Mesenchymal stem cell (in vitro differentiated cells and primary cell): ENCODE results near the gene RAPGEF5.

Experiments used
- DNase-seq: peaks from one replicate; pipeline ENCODE4 v3.0.0-alpha.2; 2013
- H2AFZ ChIP-seq: one replicate; pipeline ENCODE4 v1.6.1; 2013; ENCODE audit warnings: low read depth, mild to moderate bottlenecking, control low read depth, inconsistent platforms, low read length, moderate library complexity
- H2AK5ac ChIP-seq: 2 replicates; pipeline ENCODE4 v1.6.1; 2013; ENCODE audit warnings: low read length, moderate library complexity, mild to moderate bottlenecking, inconsistent platforms; ENCODE audit not compliant: severe bottlenecking
- H2BK120ac ChIP-seq: one replicate; pipeline ENCODE4 v1.6.1; 2013; ENCODE audit warnings: low read depth, mild to moderate bottlenecking, inconsistent platforms, low read length, moderate library complexity
- H2BK12ac ChIP-seq, 2 experiments: one replicate each; pipeline ENCODE4 v1.6.1; 2013; ENCODE audit warnings: inconsistent platforms in 2 of 2, low read length in 2 of 2, mild to moderate bottlenecking in 2 of 2, moderate library complexity in 2 of 2, control low read depth in 1 of 2
- H2BK15ac ChIP-seq: one replicate; pipeline ENCODE4 v1.6.1; 2013; ENCODE audit warnings: mild to moderate bottlenecking, low read depth, inconsistent platforms; ENCODE audit not compliant: poor library complexity, severe bottlenecking
- H2BK5ac ChIP-seq: 2 replicates; pipeline ENCODE4 v1.6.1; 2013; ENCODE audit warnings: low read depth, mild to moderate bottlenecking, low read length, control low read depth, inconsistent platforms; ENCODE audit not compliant: poor library complexity, severe bottlenecking
- H3K14ac ChIP-seq, 2 experiments: one replicate each; pipeline ENCODE4 v1.6.1; 2013; ENCODE audit warnings: inconsistent platforms in 2 of 2, low read length in 2 of 2, control low read depth in 1 of 2, mild to moderate bottlenecking in 1 of 2, moderate library complexity in 1 of 2
- H3K18ac ChIP-seq, 2 experiments: one replicate each; pipeline ENCODE4 v1.6.1; 2013; ENCODE audit warnings: inconsistent platforms in 2 of 2, low read length in 2 of 2, control low read depth in 1 of 2, low read depth in 1 of 2, mild to moderate bottlenecking in 1 of 2
- H3K23ac ChIP-seq, 2 experiments: one replicate each; pipeline ENCODE4 v1.6.1; 2013; ENCODE audit warnings: inconsistent platforms in 2 of 2, low read length in 2 of 2, mild to moderate bottlenecking in 2 of 2, moderate library complexity in 2 of 2, control low read depth in 1 of 2
- H3K27ac ChIP-seq: 2 replicates; pipeline ENCODE4 v1.5.1; 2013; ENCODE audit warnings: mild to moderate bottlenecking, moderate library complexity, low read length, control low read depth, inconsistent platforms; ENCODE audit not compliant: poor library complexity, severe bottlenecking
- H3K27me3 ChIP-seq, 2 experiments: 2 replicates each; pipeline versions ENCODE4 v1.6.1 to v1.7.0; 2013; ENCODE audit warnings: low read length in 2 of 2, mild to moderate bottlenecking in 2 of 2, moderate library complexity in 2 of 2, control low read depth in 1 of 2, inconsistent platforms in 1 of 2; ENCODE audit not compliant: control insufficient read depth in 1 of 2, insufficient read depth in 1 of 2
- H3K36me3 ChIP-seq, 2 experiments: 2 replicates each; pipeline versions ENCODE4 v1.6.1 to v1.7.0; 2013; ENCODE audit warnings: low read length in 2 of 2, control low read depth in 1 of 2, inconsistent platforms in 1 of 2, low read depth in 1 of 2, mild to moderate bottlenecking in 1 of 2; ENCODE audit not compliant: insufficient read depth in 2 of 2, control insufficient read depth in 1 of 2
- H3K4ac ChIP-seq, 2 experiments: one replicate each; pipeline ENCODE4 v1.6.1; 2013; ENCODE audit warnings: inconsistent platforms in 2 of 2, low read length in 2 of 2, mild to moderate bottlenecking in 2 of 2, moderate library complexity in 2 of 2, control low read depth in 1 of 2, low read depth in 1 of 2
- H3K4me1 ChIP-seq: 2 replicates; pipeline ENCODE4 v1.6.1; 2013; ENCODE audit warnings: low read depth, low read length, control low read depth; ENCODE audit not compliant: control insufficient read depth, insufficient read depth
- H3K4me2 ChIP-seq: 2 replicates; pipeline ENCODE4 v1.6.1; 2013; ENCODE audit warnings: low read length, mild to moderate bottlenecking, inconsistent platforms; ENCODE audit not compliant: poor library complexity, severe bottlenecking
- H3K4me3 ChIP-seq, 2 experiments: 2 replicates each; pipeline versions ENCODE4 v1.5.1 to v1.7.0; 2013; ENCODE audit warnings: low read length in 2 of 2, mild to moderate bottlenecking in 2 of 2, control low read depth in 1 of 2, low read depth in 1 of 2; ENCODE audit not compliant: insufficient read depth in 1 of 2
- H3K79me1 ChIP-seq: replicated peaks from 2 replicates; pipeline ENCODE4 v1.6.1; 2013; ENCODE audit warnings: mild to moderate bottlenecking, control low read depth, low read length, inconsistent platforms; ENCODE audit not compliant: poor library complexity, severe bottlenecking
- H3K9ac ChIP-seq: 2 replicates; pipeline ENCODE4 v1.7.0; 2013; ENCODE audit warnings: mild to moderate bottlenecking, low read length, moderate library complexity
- H3K9me3 ChIP-seq: 2 replicates; pipeline ENCODE4 v1.7.0; 2013; ENCODE audit warnings: mild to moderate bottlenecking, low read length; ENCODE audit not compliant: control insufficient read depth
- H4K8ac ChIP-seq: one replicate; pipeline ENCODE4 v1.6.1; 2013; ENCODE audit warnings: inconsistent platforms, mild to moderate bottlenecking, low read length, moderate library complexity
- H4K91ac ChIP-seq: one replicate; pipeline ENCODE4 v1.6.1; 2013; ENCODE audit warnings: mild to moderate bottlenecking, low read length, inconsistent platforms
- WGBS: methylation state at CpG from one replicate; pipeline ENCODE4 v1.1.7; 2013; ENCODE audit warnings: mixed read lengths; 5-methylcytosine and 5-hydroxymethylcytosine counted together

The RAPGEF5 gene

DNA sequence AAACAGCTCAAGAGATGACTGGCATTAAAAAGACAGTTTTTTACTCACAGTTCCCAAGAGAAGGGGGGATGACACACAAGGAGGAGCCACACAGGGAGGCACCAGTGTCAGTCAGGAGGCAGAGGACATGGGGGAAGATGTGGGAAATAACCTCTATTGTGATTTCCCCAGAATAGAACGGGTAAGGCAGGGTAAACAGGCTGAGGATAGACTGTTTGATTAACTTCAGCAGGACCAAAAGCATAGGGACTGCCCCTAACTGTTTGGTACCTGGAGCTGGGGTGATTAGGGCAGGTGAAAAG, 60.7 kb downstream of the RAPGEF5 start:
- H3K4ac ChIP-seq, result no peak overlapping the region
- no peaks in the 10 kb centered on the region for H3K79me1 ChIP-seq
- DNase-seq, result no peak
- H3K23ac ChIP-seq, result no peak overlapping the region
- H4K8ac ChIP-seq, result no peak overlapping the region
- no peak overlapping the region for H2BK15ac ChIP-seq
- no peak overlapping the region for H2AK5ac ChIP-seq
- H3K4me3 ChIP-seq, result no peak overlapping the region
- peak overlapping the region; percentile 71 for H3K9ac ChIP-seq
- H3K18ac ChIP-seq, result no peak overlapping the region
- no peak overlapping the region for H3K14ac ChIP-seq
- H3K27me3 ChIP-seq, result peaks cover 10 to 11% of the 10 kb centered on the region in 2 experiments
- no peak overlapping the region for H2BK12ac ChIP-seq
- H4K91ac ChIP-seq, result no peak overlapping the region
- H2BK120ac ChIP-seq, result no peak overlapping the region
- no peak overlapping the region for H2AFZ ChIP-seq
- no peak overlapping the region for H2BK5ac ChIP-seq
- no peak overlapping the region for H3K27ac ChIP-seq
- no peaks in the 10 kb centered on the region for H3K9me3 ChIP-seq
- H3K4me2 ChIP-seq, result no peak overlapping the region
- H3K36me3 ChIP-seq, result no peaks in the 10 kb centered on the region
- 38% methylated on average over 1 of the region's 1 CpG for WGBS
- no peaks in the 10 kb centered on the region for H3K4me1 ChIP-seq

GRCh38 chr7:22295402-22296264, 61.3 kb downstream of the RAPGEF5 start:
- Histone ChIP-seq H2BK120ac (no peak overlapping the region), H3K79me1 (no peaks in the 10 kb centered on the region), H3K9ac (peak overlapping the region; percentile 71), H3K4me3 (no peak overlapping the region), H3K23ac (no peak overlapping the region), H3K4ac (no peak overlapping the region), H2BK12ac (no peak overlapping the region), H3K27ac (no peak overlapping the region), H2BK5ac (no peak overlapping the region), H3K4me2 (no peak overlapping the region), H3K18ac (no peak overlapping the region), H2BK15ac (no peak overlapping the region), H3K4me1 (no peaks in the 10 kb centered on the region), H3K36me3 (no peaks in the 10 kb centered on the region), H2AFZ (no peak overlapping the region), H4K8ac (no peak overlapping the region), H2AK5ac (no peak overlapping the region), H3K14ac (no peak overlapping the region), H3K27me3 (peaks cover 10 to 11% of the 10 kb centered on the region in 2 experiments), H3K9me3 (no peaks in the 10 kb centered on the region), H4K91ac (no peak overlapping the region)
- 66% methylated on average over 3 of the region's 4 CpGs for WGBS
- DNase-seq, result no peak

DNA sequence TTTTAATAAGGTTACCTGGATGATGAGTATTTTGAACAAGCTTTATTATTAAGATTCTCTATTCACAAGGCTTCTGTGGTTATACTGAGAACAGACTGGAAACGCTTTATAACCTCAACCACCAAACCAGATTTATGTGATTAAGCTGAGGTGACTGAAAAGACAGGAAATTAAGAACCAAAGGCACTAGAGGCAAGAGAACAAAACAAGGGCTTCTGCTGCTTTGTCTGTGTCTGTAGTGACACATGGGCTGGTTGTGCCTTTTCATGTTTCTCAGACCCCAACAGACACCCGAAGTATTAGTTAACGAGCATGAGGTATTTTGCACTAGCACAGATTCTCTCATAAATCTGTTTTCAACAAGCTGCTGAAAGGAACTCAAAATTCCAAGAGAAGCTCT, 64.4 kb downstream of the RAPGEF5 start:
- no peak overlapping the region for H2BK12ac ChIP-seq
- H3K27ac ChIP-seq, result no peak overlapping the region
- no peak overlapping the region for H4K91ac ChIP-seq
- no peak overlapping the region for H2AK5ac ChIP-seq
- H2BK15ac ChIP-seq, result no peak overlapping the region
- no peak overlapping the region for H2BK120ac ChIP-seq
- H2AFZ ChIP-seq, result no peak overlapping the region
- no peaks in the 10 kb centered on the region for H3K9me3 ChIP-seq
- H3K27me3 ChIP-seq, result peaks cover 10 to 11% of the 10 kb centered on the region in 2 experiments
- H3K79me1 ChIP-seq, result no peaks in the 10 kb centered on the region
- H3K9ac ChIP-seq, result no peak overlapping the region
- H3K23ac ChIP-seq, result no peak overlapping the region
- no peaks in the 10 kb centered on the region for H3K4me1 ChIP-seq
- H3K4me3 ChIP-seq, result no peak overlapping the region
- H4K8ac ChIP-seq, result no peak overlapping the region
- no peak overlapping the region for H3K14ac ChIP-seq
- no peak for DNase-seq
- no peak overlapping the region for H3K4ac ChIP-seq
- H3K36me3 ChIP-seq, result no peaks in the 10 kb centered on the region
- H3K4me2 ChIP-seq, result no peak overlapping the region
- 0% methylated on average over 2 of the region's 3 CpGs for WGBS
- H3K18ac ChIP-seq, result no peak overlapping the region
- H2BK5ac ChIP-seq, result no peak overlapping the region

DNA sequence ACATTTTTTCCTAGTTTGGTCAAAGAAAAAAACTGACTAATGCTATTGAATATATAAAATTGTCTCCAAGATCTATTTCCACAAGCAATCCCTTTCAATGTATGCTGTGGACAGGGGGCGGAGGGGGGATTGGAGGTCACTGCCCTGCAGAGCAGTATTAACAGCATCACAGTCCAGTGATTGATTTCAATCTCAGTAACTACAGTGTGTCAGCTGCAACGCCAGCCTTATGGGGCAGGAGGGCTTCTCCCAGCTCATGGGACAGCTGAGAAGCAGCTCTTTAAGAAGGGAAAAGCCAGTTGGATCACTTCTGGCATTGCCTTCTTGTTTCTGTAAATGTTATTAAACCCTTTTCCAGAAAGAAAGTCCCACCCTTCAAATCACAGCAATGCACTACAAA, 65.0 kb downstream of the RAPGEF5 start:
- no peak overlapping the region for H3K4me3 ChIP-seq
- H3K9me3 ChIP-seq, result no peaks in the 10 kb centered on the region
- H4K91ac ChIP-seq, result no peak overlapping the region
- H2BK15ac ChIP-seq, result no peak overlapping the region
- H3K4ac ChIP-seq, result no peak overlapping the region
- no peak overlapping the region for H3K4me2 ChIP-seq
- H4K8ac ChIP-seq, result no peak overlapping the region
- WGBS, result 62% methylated on average over 2 of the region's 2 CpGs
- H3K36me3 ChIP-seq, result no peaks in the 10 kb centered on the region
- peaks cover 10 to 11% of the 10 kb centered on the region in 2 experiments for H3K27me3 ChIP-seq
- no peak overlapping the region for H2AFZ ChIP-seq
- no peak overlapping the region for H3K9ac ChIP-seq
- no peak for DNase-seq
- H3K79me1 ChIP-seq, result no peaks in the 10 kb centered on the region
- H2BK120ac ChIP-seq, result no peak overlapping the region
- H2BK12ac ChIP-seq, result no peak overlapping the region
- no peak overlapping the region for H2BK5ac ChIP-seq
- no peak overlapping the region for H3K18ac ChIP-seq
- no peak overlapping the region for H3K27ac ChIP-seq
- H3K23ac ChIP-seq, result no peak overlapping the region
- H3K14ac ChIP-seq, result peak overlapping the region in 1 of 2 experiments; percentile 2
- no peaks in the 10 kb centered on the region for H3K4me1 ChIP-seq
- no peak overlapping the region for H2AK5ac ChIP-seq
